Gastrocnemius medialis (tissue), 4 donors: ENCODE data around the gene AFDN.

Experiments
- POLR2A ChIP-seq, 2 donors: fragments of 450-650 bp; IDR thresholded peaks; one replicate each; pipeline ENCODE4 v1.6.1; 2017; ENCODE audit warnings: antibody characterized with exemption in 2 of 2, mild to moderate bottlenecking in 2 of 2, moderate library complexity in 2 of 2
- TF ChIP-seq, protein P1 (sequence below), 5 experiments: fragments of 450-650 bp in 3 of 5; fragments of 200-600 bp in 2 of 5; sonication (generic) in 2 of 5; IDR thresholded peaks in 4 of 5; conservative IDR thresholded peaks in 1 of 5; 1 replicate in 4 of 5; 2 replicates in 1 of 5; pipeline ENCODE4 v1.5.1; 2016 to 2019; ENCODE audit warnings: antibody characterized with exemption in 5 of 5, mild to moderate bottlenecking in 3 of 5, moderate library complexity in 3 of 5

DNA sequence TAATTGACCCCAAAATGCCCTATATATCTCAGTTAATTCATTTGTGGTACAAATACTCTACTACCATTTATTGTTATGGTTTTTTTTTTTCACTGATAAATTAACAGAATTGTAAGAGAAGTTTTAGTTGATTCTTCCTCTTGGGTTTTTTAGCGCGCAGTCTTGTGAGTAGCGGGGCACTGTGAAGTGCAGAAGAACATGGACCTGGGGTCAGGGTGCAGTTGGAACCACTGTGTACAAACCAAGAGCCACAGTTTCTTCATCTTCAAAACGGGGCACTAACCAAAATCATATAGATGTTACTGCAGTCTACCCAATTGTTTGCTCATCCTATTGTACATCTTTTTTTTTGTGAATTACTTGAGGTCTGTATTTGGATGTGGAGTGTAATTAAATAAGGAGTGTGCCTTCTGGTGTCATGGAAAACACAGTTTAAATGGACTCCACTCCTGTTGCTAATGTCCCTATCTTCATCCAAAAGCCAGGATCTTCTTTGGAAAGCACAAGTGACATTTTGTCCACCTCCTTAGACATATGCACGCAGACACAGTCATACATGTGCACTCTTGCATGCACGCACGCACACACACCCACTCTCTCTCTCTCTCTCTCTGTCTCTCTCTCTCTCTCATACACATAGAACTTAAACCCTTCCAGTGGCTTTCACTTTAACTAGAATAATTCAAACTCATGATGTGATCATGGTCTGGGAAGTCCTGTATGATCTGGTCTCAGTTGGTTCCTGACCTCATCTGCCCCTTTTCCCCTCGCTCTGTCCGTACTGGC is 51.5 kb downstream of the AFDN start:
- TF ChIP-seq, protein P1, sequence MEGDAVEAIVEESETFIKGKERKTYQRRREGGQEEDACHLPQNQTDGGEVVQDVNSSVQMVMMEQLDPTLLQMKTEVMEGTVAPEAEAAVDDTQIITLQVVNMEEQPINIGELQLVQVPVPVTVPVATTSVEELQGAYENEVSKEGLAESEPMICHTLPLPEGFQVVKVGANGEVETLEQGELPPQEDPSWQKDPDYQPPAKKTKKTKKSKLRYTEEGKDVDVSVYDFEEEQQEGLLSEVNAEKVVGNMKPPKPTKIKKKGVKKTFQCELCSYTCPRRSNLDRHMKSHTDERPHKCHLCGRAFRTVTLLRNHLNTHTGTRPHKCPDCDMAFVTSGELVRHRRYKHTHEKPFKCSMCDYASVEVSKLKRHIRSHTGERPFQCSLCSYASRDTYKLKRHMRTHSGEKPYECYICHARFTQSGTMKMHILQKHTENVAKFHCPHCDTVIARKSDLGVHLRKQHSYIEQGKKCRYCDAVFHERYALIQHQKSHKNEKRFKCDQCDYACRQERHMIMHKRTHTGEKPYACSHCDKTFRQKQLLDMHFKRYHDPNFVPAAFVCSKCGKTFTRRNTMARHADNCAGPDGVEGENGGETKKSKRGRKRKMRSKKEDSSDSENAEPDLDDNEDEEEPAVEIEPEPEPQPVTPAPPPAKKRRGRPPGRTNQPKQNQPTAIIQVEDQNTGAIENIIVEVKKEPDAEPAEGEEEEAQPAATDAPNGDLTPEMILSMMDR (IDR thresholded peaks at IDR 0.05 in 4 of 5, conservative IDR thresholded peaks at IDR 0.05 in 1 of 5): no peak
- no peak for TF ChIP-seq POLR2A (IDR thresholded peaks at IDR 0.05)
